Glutamatergic neuron (in vitro differentiated cells): Measurements from ENCODE around the gene RP9. TPM values are rescaled to one million over a fixed set of nuclear protein-coding genes. Genes with fewer than 3 reads are reported as not detected.
A peak's percentile ranks its signal among the peaks of the same experiment; 100 is the strongest.

Experiments
- DNase-seq: peaks from one replicate; pipeline ENCODE4 v3.0.0; 2022
- H3K27ac Mint-ChIP-seq: one replicate; pipeline ENCODE4 v1.8.0; 2020; ENCODE audit warnings: mild to moderate bottlenecking, mixed read lengths, inconsistent platforms; ENCODE audit not compliant: unreplicated experiment
- H3K27me3 Mint-ChIP-seq: one replicate; pipeline ENCODE4 v1.8.0; 2020; ENCODE audit warnings: mild to moderate bottlenecking, moderate library complexity, mixed read lengths, inconsistent platforms; ENCODE audit not compliant: unreplicated experiment
- H3K36me3 Mint-ChIP-seq: one replicate; pipeline ENCODE4 v1.8.0; 2020; ENCODE audit warnings: mild to moderate bottlenecking, mixed read lengths, inconsistent platforms; ENCODE audit not compliant: unreplicated experiment
- H3K4me1 Mint-ChIP-seq: one replicate; pipeline ENCODE4 v1.8.0; 2020; ENCODE audit warnings: mild to moderate bottlenecking, low read depth, mixed read lengths, inconsistent platforms; ENCODE audit not compliant: unreplicated experiment
- H3K4me3 Mint-ChIP-seq: one replicate; pipeline ENCODE4 v1.8.0; 2020; ENCODE audit warnings: mild to moderate bottlenecking, mixed read lengths, inconsistent platforms; ENCODE audit not compliant: unreplicated experiment
- H3K9me3 Mint-ChIP-seq: one replicate; pipeline ENCODE4 v1.8.0; 2020; ENCODE audit warnings: mild to moderate bottlenecking, moderate library complexity, mixed read lengths, inconsistent platforms; ENCODE audit not compliant: unreplicated experiment
- total RNA-seq: library from RNA; stranded (reverse); fragmentation: NEBNext Ultra II Directional; extraction: Animal tissue kit (Norgen Biotek cat#: 25700); gene quantifications from one replicate; pipeline ENCODE4 v1.2.1, GENCODE V29; 2021; ENCODE audit not compliant: unreplicated experiment
- TF ChIP-seq, protein P1 (sequence below): fragments of 200-600 bp; sonication (generic); IDR thresholded peaks from one replicate; pipeline ENCODE4 v1.5.0; 2021; ENCODE audit not compliant: partially characterized antibody, unreplicated experiment

Gene RP9
- total RNA-seq, 1 donor from 2014 or later, result 26.4 TPM

DNA sequence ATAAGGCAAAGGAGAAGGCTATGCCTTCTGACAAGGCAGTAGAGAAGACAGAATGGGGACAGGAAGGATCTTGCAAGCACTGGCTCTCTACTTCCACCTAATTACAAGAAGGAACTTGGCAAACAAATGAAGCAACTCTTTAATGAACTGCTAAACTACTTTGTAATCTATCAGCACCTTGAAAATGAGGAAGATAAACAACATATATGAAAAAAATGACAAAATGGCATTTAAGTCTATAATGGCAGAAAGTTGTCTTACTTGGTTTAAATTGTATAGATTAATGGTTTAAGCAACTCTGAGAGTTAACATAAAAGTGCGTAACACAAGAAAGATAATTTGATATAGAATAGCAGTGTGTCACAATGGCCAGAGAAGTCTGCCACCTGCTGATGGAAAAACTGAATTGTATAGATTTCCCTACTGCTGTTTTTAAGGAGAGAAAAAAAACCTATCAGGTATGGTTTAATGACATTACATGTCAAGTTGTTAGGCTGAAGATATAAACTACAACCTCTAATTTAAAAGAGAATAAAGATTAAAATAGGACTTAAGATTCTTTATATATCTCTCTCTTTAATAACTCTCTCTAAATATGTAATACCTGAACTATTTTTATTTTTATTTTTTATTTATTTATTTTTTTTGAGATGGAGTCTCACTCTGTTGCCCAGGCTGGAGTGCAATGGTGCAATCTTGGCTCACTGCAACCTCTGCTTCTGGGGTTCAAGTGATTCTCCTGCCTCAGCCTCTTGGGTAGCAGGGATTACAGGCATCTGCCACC lies 58.5 kb downstream of the RP9 start:
- Mint-ChIP-seq H3K27me3 (no peaks in the 10 kb centered on the region), H3K4me3 (no peak overlapping the region), H3K27ac (no peak overlapping the region), H3K4me1 (no peaks in the 10 kb centered on the region), H3K9me3 (no peaks in the 10 kb centered on the region), H3K36me3 (no peaks in the 10 kb centered on the region)
- TF ChIP-seq, protein P1, sequence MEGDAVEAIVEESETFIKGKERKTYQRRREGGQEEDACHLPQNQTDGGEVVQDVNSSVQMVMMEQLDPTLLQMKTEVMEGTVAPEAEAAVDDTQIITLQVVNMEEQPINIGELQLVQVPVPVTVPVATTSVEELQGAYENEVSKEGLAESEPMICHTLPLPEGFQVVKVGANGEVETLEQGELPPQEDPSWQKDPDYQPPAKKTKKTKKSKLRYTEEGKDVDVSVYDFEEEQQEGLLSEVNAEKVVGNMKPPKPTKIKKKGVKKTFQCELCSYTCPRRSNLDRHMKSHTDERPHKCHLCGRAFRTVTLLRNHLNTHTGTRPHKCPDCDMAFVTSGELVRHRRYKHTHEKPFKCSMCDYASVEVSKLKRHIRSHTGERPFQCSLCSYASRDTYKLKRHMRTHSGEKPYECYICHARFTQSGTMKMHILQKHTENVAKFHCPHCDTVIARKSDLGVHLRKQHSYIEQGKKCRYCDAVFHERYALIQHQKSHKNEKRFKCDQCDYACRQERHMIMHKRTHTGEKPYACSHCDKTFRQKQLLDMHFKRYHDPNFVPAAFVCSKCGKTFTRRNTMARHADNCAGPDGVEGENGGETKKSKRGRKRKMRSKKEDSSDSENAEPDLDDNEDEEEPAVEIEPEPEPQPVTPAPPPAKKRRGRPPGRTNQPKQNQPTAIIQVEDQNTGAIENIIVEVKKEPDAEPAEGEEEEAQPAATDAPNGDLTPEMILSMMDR, result peak; percentile 65
- no peak for DNase-seq

- no peak overlapping the region for H3K4me3 Mint-ChIP-seq
- no peaks in the 10 kb centered on the region for H3K36me3 Mint-ChIP-seq
- no peak overlapping the region for H3K27ac Mint-ChIP-seq
- no peaks in the 10 kb centered on the region for H3K27me3 Mint-ChIP-seq
- DNase-seq, result no peak
- no peaks in the 10 kb centered on the region for H3K4me1 Mint-ChIP-seq
- TF ChIP-seq, protein P1, result no peak
- no peaks in the 10 kb centered on the region for H3K9me3 Mint-ChIP-seq
These were observed 60.5 kb downstream of the RP9 start for GRCh38 chr7:33048704-33049103.

- H3K36me3 Mint-ChIP-seq, result no peaks in the 10 kb centered on the region
- H3K4me1 Mint-ChIP-seq, result no peaks in the 10 kb centered on the region
- no peak overlapping the region for H3K27ac Mint-ChIP-seq
- H3K4me3 Mint-ChIP-seq, result no peak overlapping the region
- DNase-seq, result no peak
- H3K9me3 Mint-ChIP-seq, result no peaks in the 10 kb centered on the region
- TF ChIP-seq, protein P1, result no peak
- H3K27me3 Mint-ChIP-seq, result no peaks in the 10 kb centered on the region
These were observed 60.9 kb downstream of the RP9 start for GRCh38 chr7:33048257-33048656.

GRCh38 chr7:33044986-33045385 lies 64.2 kb downstream of the RP9 start:
- H3K27ac Mint-ChIP-seq, result no peak overlapping the region

More at GRCh38 chr7:33044986-33045385, 64.2 kb downstream of the RP9 start:
- Mint-ChIP-seq H3K9me3 (no peaks in the 10 kb centered on the region), H3K4me1 (no peaks in the 10 kb centered on the region), H3K4me3 (no peak overlapping the region), H3K36me3 (no peaks in the 10 kb centered on the region), H3K27me3 (no peaks in the 10 kb centered on the region)
- TF ChIP-seq, protein P1, result no peak
- DNase-seq, result no peak

Other genes with a start within 250 kb of the RP9 start
- 41.3 TPM for gene KBTBD2, start 217.6 kb downstream of the RP9 start, total RNA-seq
- gene FKBP9, start 152.0 kb downstream of the RP9 start, total RNA-seq, result 90.7 TPM
- 35.9 TPM for gene NT5C3A, start 46.6 kb downstream of the RP9 start, total RNA-seq
- gene BBS9, start 20.2 kb upstream of the RP9 start, total RNA-seq, result 21.1 TPM